ACC112 (cell line): ENCODE results near the gene AOAH.
"Not testable (repeated sequence)": the region's sequence is repeated elsewhere in the genome, so short reads cannot be mapped to it uniquely, and the experiment has no call there.

Experiments
- H2AFZ ChIP-seq: fragments of 200-600 bp; sonication (generic); one replicate; pipeline ENCODE4 v1.6.0; 2017; ENCODE audit warnings: antibody characterized with exemption, low read length; ENCODE audit not compliant: unreplicated experiment
- H3K27ac ChIP-seq: fragments of 200-600 bp; sonication (generic); 2 replicates; pipeline ENCODE4 v1.5.1; 2014; ENCODE audit warnings: low read depth, mild to moderate bottlenecking, antibody characterized with exemption, low read length, moderate library complexity
- H3K27me3 ChIP-seq: fragments of 200-600 bp; sonication (generic); 2 replicates; pipeline ENCODE4 v1.6.1; 2014; ENCODE audit warnings: mild to moderate bottlenecking, antibody characterized with exemption, low read length, moderate library complexity, mixed read lengths; ENCODE audit not compliant: insufficient read depth
- H3K36me3 ChIP-seq: fragments of 200-600 bp; sonication (generic); 2 replicates; pipeline ENCODE4 v1.6.1; 2016; ENCODE audit warnings: mild to moderate bottlenecking, antibody characterized with exemption, low read length, moderate library complexity, mixed read lengths; ENCODE audit not compliant: insufficient read depth
- H3K4me1 ChIP-seq: fragments of 200-600 bp; sonication (generic); one replicate; pipeline ENCODE4 v1.6.1; 2016; ENCODE audit warnings: low read length, mixed read lengths; ENCODE audit not compliant: insufficient read depth, unreplicated experiment, control insufficient read depth
- H3K4me3 ChIP-seq: fragments of 200-600 bp; sonication (generic); 2 replicates; pipeline ENCODE4 v1.5.1; 2014; ENCODE audit warnings: mild to moderate bottlenecking, low read depth, low read length
- H3K79me2 ChIP-seq: fragments of 200-600 bp; sonication (generic); one replicate; pipeline ENCODE4 v1.6.0; 2016; ENCODE audit warnings: low read length; ENCODE audit not compliant: control insufficient read depth, unreplicated experiment, insufficient read depth

AOAH gene

GRCh38 chr7:36719083-36719632 lies 5.1 kb downstream of the AOAH start:
- H3K27ac ChIP-seq: no peak overlapping the region
- no peaks in the 10 kb centered on the region for H3K36me3 ChIP-seq
- no peaks in the 10 kb centered on the region for H3K79me2 ChIP-seq
- H3K4me3 ChIP-seq: no peak overlapping the region
- no peaks in the 10 kb centered on the region for H3K27me3 ChIP-seq
- H3K4me1 ChIP-seq: no peaks in the 10 kb centered on the region
- no peak overlapping the region for H2AFZ ChIP-seq

- no peaks in the 10 kb centered on the region for H3K79me2 ChIP-seq
- no peak overlapping the region for H3K4me3 ChIP-seq
- H3K36me3 ChIP-seq: no peaks in the 10 kb centered on the region
- H3K4me1 ChIP-seq: no peaks in the 10 kb centered on the region
- no peak overlapping the region for H2AFZ ChIP-seq
- H3K27ac ChIP-seq: no peak overlapping the region
- no peaks in the 10 kb centered on the region for H3K27me3 ChIP-seq
These were observed 6.7 kb downstream of the AOAH start for GRCh38 chr7:36717586-36717985.

GRCh38 chr7:36716802-36717201 lies 7.5 kb downstream of the AOAH start:
- not testable (repeated sequence) for H3K4me3 ChIP-seq, H3K79me2 ChIP-seq, H3K27me3 ChIP-seq, H3K4me1 ChIP-seq, H2AFZ ChIP-seq, H3K36me3 ChIP-seq, H3K27ac ChIP-seq

- Histone ChIP-seq H3K79me2 (no peaks in the 10 kb centered on the region), H3K4me3 (no peak overlapping the region), H2AFZ (no peak overlapping the region), H3K36me3 (no peaks in the 10 kb centered on the region), H3K27me3 (peaks cover 12% of the 10 kb centered on the region), H3K27ac (no peak overlapping the region), H3K4me1 (no peaks in the 10 kb centered on the region)
These were observed 12.3 kb downstream of the AOAH start for GRCh38 chr7:36712015-36712414.

GRCh38 chr7:36711256-36711655 lies 13.0 kb downstream of the AOAH start:
- Histone ChIP-seq H3K4me3 (no peak overlapping the region), H3K27ac (no peak overlapping the region), H3K36me3 (no peaks in the 10 kb centered on the region), H3K27me3 (peaks cover 12% of the 10 kb centered on the region), H3K4me1 (no peaks in the 10 kb centered on the region), H3K79me2 (no peaks in the 10 kb centered on the region), H2AFZ (no peak overlapping the region)

- Histone ChIP-seq H3K36me3 (no peaks in the 10 kb centered on the region), H3K4me3 (no peak overlapping the region), H3K79me2 (no peaks in the 10 kb centered on the region), H3K27ac (no peak overlapping the region), H2AFZ (no peak overlapping the region), H3K27me3 (peaks cover 12% of the 10 kb centered on the region), H3K4me1 (no peaks in the 10 kb centered on the region)
These were observed 14.0 kb downstream of the AOAH start for GRCh38 chr7:36710186-36710791.

GRCh38 chr7:36708767-36709166 lies 15.5 kb downstream of the AOAH start:
- Histone ChIP-seq H3K4me3 (no peak overlapping the region), H2AFZ (no peak overlapping the region), H3K79me2 (no peaks in the 10 kb centered on the region), H3K36me3 (no peaks in the 10 kb centered on the region), H3K27me3 (peaks cover 12% of the 10 kb centered on the region), H3K4me1 (no peaks in the 10 kb centered on the region), H3K27ac (no peak overlapping the region)

GRCh38 chr7:36707898-36708297 lies 16.4 kb downstream of the AOAH start:
- Histone ChIP-seq H3K36me3 (no peaks in the 10 kb centered on the region), H2AFZ (no peak overlapping the region), H3K79me2 (no peaks in the 10 kb centered on the region), H3K27ac (no peak overlapping the region), H3K4me1 (no peaks in the 10 kb centered on the region), H3K4me3 (no peak overlapping the region), H3K27me3 (peaks cover 13% of the 10 kb centered on the region)

GRCh38 chr7:36707465-36707864 lies 16.8 kb downstream of the AOAH start:
- Histone ChIP-seq H3K27ac (no peak overlapping the region), H3K27me3 (peaks cover 18% of the 10 kb centered on the region), H3K4me3 (no peak overlapping the region), H3K4me1 (no peaks in the 10 kb centered on the region), H3K79me2 (no peaks in the 10 kb centered on the region), H3K36me3 (no peaks in the 10 kb centered on the region), H2AFZ (no peak overlapping the region)

GRCh38 chr7:36703860-36704259 lies 20.4 kb downstream of the AOAH start:
- H3K4me1 ChIP-seq, H3K27me3 ChIP-seq, H3K79me2 ChIP-seq, H3K36me3 ChIP-seq, H2AFZ ChIP-seq, H3K4me3 ChIP-seq, H3K27ac ChIP-seq: not testable (repeated sequence)

- Histone ChIP-seq H3K27ac (no peak overlapping the region), H3K27me3 (peaks cover 40% of the 10 kb centered on the region; the same call in 1 of the 2 replicates), H3K79me2 (no peaks in the 10 kb centered on the region), H2AFZ (no peak overlapping the region), H3K36me3 (no peaks in the 10 kb centered on the region), H3K4me3 (no peak overlapping the region), H3K4me1 (no peaks in the 10 kb centered on the region)
These were observed 31.8 kb downstream of the AOAH start for GRCh38 chr7:36692456-36692855.
